GM19372 (cell line): ENCODE results near the gene P2RX6.
"Not testable (repeated sequence)": the region's sequence is repeated elsewhere in the genome, so short reads cannot be mapped to it uniquely, and the experiment has no call there.

ENCODE experiments used
- ATAC-seq: cut with Tn5 transposase; IDR thresholded peaks from one replicate; pipeline ENCODE4 v1.9.1; 2021; ENCODE audit warnings: mild to moderate bottlenecking, low read depth, moderate library complexity; ENCODE audit not compliant: unreplicated experiment

The P2RX6 gene

GRCh38 chr22:21051145-21051830 lies 36.3 kb downstream of the P2RX6 start:
- no peak for ATAC-seq

- no peak for ATAC-seq
Measured at GRCh38 chr22:21051831-21052400, 37.0 kb downstream of the P2RX6 start.

GRCh38 chr22:21052715-21053459 lies 37.9 kb downstream of the P2RX6 start:
- ATAC-seq: no peak

DNA sequence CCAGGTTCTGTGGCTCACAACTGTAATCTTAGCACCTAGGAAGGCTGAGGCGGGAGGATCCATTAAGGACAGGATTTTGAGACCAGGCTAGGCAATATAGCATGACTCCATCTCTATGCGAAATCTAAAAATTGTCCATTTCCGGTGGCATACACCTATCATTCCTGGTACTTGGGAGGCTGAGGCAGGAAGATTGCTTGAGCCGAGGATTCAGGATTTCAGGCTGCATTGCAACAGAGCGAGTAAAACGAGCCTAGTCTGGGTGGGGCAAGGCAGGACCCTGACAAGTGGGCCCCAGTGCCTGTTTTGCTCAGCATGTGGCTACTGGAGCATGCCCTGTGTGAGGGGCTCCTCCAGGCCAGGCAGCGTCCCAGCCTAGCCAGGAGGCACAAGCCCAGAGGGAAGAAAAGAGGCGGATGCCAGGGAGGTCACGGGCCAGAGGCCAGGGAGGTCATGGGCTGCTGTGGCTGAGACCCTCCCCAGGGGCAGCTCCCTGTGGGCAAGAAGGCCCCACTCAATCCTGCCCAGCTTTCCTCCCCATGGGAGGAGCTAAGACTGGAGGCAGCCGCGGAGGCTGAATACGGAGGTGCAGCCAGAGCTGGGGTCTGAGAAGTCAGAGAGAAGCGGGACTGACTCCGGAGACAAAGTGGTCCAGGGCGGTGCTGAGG lies 39.2 kb downstream of the P2RX6 start:
- ATAC-seq: no peak

- ATAC-seq: no peak
Measured at GRCh38 chr22:21054714-21055563, 40.0 kb downstream of the P2RX6 start.

DNA sequence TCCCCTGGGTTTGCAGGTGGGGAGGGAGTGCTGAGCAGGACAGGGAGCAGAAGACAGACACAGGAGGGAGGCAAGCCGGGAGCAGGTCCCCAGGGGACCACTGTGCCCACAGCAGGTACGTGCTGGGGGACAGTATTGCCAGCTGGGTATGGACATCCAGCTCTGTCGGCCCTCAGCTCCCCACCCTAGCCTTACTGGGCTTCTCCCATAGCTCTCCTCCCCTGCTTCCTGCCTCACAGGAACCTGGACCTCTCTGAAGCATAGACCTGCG lies 40.5 kb downstream of the P2RX6 start:
- no peak for ATAC-seq

DNA sequence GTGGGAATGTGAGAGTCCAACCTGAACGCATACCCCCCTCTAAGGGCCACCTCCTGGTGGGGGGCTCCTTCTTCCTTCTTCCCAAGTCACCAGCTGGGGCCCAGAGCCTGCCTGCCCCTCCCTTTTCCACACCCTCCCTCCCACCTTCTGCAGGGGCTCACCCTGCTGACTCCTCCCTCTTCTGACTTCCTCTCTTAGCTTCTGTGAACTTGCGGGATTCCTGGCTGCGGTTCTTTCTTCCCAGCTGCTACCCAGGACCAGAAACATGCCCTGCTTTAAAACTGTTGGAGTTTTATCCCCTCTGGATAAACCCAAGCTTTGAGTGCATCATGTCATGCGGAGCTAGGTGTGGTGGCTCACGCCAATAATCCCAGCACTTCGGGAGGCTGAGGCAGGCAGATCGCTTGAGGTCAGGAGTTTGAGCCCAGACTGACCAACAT lies 40.9 kb downstream of the P2RX6 start:
- no peak for ATAC-seq

GRCh38 chr22:21060363-21060762 lies 45.4 kb downstream of the P2RX6 start:
- ATAC-seq: not testable (repeated sequence)

DNA sequence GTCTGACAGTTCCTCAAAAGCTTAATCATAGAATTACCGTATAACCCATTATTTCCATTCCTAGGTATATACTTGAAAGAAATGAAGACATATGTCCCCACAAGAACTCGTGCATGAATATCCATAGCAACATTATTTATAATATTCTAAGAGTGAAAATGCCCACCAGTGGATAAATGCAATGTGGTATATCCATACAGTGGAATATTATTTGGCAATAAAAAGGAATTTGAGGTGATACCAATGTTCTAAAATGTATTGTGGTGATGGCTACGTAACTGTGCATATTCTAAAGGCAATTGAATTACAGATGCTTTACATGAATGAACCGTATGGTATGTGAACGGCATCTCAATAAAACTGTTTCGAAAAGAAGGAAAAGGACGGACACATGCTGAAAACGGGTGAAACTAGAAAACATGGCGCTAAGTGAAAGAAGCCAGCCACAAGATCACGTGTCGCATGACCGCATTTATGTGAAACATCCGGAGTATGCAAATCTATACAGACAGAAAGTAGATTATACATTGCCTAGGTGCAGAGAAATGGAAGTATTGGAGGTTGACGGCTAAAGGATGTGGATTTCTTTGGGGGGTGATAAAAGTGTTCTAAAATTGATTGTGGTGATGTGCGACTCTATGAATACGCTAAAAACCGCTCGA lies 46.8 kb downstream of the P2RX6 start:
- ATAC-seq: not testable (repeated sequence)

DNA sequence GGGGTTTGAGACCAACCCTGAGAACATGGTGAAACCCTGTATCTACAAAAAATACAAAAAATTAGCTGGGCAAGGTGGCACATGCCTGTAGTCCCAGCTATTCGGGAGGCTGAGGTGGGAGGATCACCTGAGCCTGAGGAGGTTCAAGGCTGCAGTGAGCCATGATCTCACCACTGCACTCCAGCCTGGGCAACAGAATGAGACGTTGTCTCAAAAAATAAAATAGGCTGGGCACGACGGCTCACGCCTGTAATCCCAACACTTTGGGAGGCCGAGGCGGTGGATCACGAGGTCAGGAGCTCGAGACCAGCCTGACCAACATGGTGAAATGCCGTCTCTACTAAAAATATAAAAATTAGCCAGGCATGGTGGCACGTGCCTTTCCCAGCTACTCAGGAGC lies 49.5 kb downstream of the P2RX6 start:
- not testable (repeated sequence) for ATAC-seq

DNA sequence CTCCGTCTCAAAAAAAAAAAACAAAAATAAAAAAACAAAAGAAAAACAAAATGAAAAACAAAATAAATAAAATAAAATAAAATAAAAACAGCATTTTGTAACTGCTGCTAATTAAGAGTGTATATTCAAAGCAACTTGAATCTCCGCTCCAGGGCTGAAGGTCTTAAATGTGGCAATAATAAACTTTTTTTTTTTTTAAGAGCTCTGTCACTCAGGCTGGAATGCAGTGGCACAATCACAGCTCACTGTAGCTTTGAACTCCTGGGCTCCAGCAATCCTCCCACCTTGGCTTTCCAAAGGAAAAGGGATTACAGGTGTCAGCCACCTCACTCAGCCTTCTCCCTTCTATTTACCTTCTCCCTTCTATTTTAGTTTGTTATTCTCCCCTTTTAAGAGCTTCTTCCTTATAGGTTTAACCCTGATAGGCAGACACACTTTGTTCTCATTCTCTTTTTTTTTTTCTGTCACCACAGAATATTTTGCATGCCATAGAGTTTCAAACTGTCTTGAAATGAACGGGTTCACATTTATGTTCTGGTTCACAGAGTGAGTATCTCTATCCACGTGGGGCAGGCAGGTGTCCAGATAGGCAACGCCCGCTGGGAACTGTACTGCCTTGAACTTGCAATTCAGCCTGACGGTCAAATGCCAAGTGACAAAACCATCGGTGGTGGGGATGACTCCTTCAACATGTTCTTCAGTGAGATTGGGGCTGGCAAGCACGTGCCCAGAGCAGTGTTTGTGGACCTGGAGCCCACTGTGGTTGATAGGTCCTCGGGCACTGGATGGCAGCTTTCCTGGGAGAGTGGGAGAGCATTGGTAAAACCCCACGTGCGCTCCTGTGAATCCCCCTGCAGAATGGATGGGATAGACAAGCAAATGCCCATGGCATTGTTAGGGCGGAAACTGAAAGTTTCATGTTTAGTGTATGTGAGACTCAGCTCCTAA lies 50.2 kb downstream of the P2RX6 start:
- no peak for ATAC-seq

GRCh38 chr22:21067075-21067900 lies 52.3 kb downstream of the P2RX6 start:
- ATAC-seq: no peak

- ATAC-seq: no peak
Measured at GRCh38 chr22:21067901-21068680, 53.1 kb downstream of the P2RX6 start.

DNA sequence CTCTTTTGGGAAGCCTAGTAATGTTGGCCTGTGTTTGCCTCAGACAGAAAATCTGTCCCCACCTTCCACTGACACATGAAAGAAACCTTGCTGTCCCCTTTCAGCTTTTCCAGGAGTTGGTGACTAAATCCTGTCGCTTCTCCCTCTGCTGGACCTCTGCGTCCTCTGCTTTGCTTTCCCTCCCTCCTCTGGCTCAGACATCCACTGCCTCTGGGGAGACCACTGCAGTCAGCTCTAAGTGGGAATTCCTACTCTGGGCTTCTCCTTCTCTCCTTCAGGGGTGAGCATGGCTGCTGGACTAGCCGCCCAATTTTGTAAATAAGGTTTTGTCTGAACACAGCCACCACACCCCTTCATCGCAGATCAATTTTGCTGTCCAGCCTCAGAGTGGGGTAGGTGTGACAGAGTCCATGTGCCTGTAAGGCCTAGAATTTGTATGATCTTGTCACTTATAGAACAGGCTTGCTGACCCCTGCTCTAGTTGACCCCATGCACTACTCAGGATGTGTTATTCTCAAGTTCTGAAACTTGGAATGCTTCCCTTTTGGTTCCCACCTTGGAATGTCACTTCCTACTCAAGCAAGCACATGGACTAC lies 53.8 kb downstream of the P2RX6 start:
- ATAC-seq: no peak

DNA sequence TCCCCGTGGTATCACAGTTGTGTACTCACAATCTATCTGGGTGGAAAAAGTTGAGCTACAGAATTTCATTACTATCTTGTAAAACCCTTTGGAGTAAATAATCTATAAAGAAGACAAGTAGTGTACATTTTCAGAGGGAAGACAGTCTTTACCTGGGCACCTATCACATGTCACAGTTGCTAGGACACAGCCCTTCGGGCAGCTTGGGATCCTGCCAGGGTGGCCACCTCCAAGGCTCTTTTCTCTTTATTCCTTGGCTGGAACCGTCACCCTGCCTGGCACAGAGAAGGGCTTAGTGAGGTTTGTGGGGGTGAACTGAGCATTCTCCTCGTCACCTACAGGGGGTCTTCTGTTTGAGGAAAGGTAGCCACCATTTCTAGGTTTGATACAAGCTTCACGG lies 54.4 kb downstream of the P2RX6 start:
- no peak for ATAC-seq

DNA sequence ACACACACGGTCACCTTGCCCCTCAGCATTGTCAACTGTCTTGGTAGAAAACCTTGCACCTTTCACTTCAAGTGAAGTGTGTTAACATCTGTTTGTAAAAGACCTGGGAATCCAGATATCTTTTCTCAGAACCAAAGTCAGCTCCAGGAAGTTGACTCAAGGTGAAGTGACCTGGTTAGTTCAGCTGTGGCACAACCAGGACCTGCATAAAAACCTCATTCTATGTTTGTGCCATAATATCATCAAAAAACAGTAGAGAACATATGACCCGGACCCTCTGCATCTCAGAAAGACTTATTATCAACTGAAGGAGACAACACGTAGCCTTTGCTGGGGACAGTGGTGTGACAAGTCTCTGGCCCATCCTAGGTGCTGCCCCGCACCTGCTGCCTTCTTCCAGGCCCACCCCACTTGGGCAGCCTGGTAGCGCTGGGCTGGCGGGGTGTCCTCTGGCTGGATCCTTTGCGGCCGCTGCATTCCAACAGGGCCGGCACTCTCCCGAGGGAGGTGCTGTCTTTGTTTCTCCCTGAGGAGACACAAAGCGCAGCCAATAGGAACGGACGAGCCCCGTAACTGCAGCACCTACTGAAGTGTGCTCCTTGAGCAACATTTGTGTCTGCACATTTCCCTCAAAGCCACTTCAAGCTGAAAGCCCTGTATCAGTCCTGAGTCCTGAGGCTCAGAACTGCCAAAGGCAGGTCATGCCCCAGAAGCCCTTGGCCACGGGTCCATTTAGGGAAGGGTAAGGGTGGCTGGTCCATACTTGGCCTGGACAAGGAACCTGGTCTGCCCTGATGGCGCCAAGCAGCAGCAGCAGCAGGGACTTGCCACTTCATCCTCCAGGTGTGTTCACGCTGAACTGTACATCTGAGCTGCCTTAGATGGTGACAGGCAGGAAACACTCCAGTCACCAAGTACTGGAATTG lies 56.0 kb downstream of the P2RX6 start:
- no peak for ATAC-seq
